IPS-20b (cell line): ENCODE data around the gene SMYD3.
"Not testable (repeated sequence)": the region's sequence is repeated elsewhere in the genome, so short reads cannot be mapped to it uniquely, and the experiment has no call there.

ENCODE experiments used
- H3K27ac ChIP-seq: one replicate; pipeline ENCODE4 v1.5.1; 2013; ENCODE audit warnings: low read length
- H3K27me3 ChIP-seq: 2 replicates; pipeline ENCODE4 v1.6.1; 2013; ENCODE audit warnings: mild to moderate bottlenecking, low read length, inconsistent platforms; ENCODE audit not compliant: insufficient read depth
- H3K36me3 ChIP-seq: 2 replicates; pipeline ENCODE4 v1.6.1; 2013; ENCODE audit warnings: low read depth, mild to moderate bottlenecking, inconsistent platforms, low read length, moderate library complexity; ENCODE audit not compliant: insufficient read depth
- H3K4me1 ChIP-seq: 2 replicates; pipeline ENCODE4 v1.6.1; 2013; ENCODE audit warnings: mild to moderate bottlenecking, control low read depth, inconsistent platforms, low read length, moderate library complexity; ENCODE audit not compliant: insufficient read depth
- H3K4me3 ChIP-seq: 2 replicates; pipeline ENCODE4 v1.5.1; 2013; ENCODE audit warnings: mild to moderate bottlenecking, low read length, inconsistent platforms
- H3K9ac ChIP-seq: 2 replicates; pipeline ENCODE4 v1.6.1; 2013; ENCODE audit warnings: low read depth, mild to moderate bottlenecking, inconsistent platforms, low read length, moderate library complexity
- H3K9me3 ChIP-seq: 2 replicates; pipeline ENCODE4 v1.6.1; 2013; ENCODE audit warnings: mild to moderate bottlenecking, low read depth, low read length, inconsistent platforms; ENCODE audit not compliant: insufficient read depth

Gene SMYD3

GRCh38 chr1:246373828-246374569 lies 133.1 kb downstream of the SMYD3 start:
- H3K27ac ChIP-seq = no peak overlapping the region
- no peaks in the 10 kb centered on the region for H3K27me3 ChIP-seq
- H3K4me1 ChIP-seq = no peaks in the 10 kb centered on the region
- no peak overlapping the region for H3K4me3 ChIP-seq
- H3K36me3 ChIP-seq = no peaks in the 10 kb centered on the region
- no peak overlapping the region for H3K9ac ChIP-seq
- H3K9me3 ChIP-seq = no peaks in the 10 kb centered on the region

DNA sequence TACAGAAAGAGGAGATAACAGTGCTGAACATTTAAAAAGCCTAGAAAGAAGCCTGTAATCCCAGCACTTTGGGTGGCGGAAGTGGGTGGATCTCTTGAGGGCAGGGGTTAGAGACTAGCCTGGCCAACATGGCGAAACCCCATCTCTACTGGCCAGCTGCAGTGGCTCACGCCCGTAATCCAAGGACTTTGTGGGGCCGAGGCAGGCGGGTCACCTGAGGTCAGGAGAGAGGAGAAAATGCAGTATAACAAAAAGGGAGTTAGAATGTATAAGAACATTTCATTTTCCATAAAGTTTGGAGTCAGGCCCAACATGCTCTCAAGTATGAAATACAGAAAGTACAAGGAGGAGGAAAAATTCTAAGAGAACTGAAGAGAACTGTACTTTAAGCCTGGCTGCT lies 134.5 kb downstream of the SMYD3 start:
- Histone ChIP-seq H3K27me3 (no peaks in the 10 kb centered on the region), H3K9ac (no peak overlapping the region), H3K4me1 (no peaks in the 10 kb centered on the region), H3K9me3 (no peaks in the 10 kb centered on the region), H3K36me3 (no peaks in the 10 kb centered on the region), H3K27ac (no peak overlapping the region), H3K4me3 (no peak overlapping the region)

DNA sequence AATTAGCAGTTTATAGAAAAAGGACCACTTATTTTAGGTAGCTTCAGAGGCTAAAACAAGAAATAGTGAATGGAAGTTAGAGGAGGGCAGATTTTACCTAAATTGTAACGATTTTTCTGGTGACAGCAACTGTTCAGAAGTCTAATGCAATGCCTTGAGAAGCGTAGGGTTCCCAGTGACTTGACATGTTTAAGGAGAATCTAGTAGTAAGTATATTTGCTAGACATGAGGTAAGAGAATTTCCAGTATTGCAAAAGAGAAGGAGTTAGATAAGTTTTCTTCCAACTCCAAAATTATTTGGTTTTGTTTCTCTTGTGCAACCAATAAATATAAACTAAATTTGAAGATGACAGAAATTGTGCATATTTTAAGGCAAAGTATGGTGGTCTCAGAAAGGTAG lies 140.0 kb downstream of the SMYD3 start:
- Histone ChIP-seq H3K4me1 (no peaks in the 10 kb centered on the region), H3K27me3 (no peaks in the 10 kb centered on the region), H3K27ac (no peak overlapping the region), H3K36me3 (no peaks in the 10 kb centered on the region), H3K9me3 (no peaks in the 10 kb centered on the region), H3K9ac (no peak overlapping the region), H3K4me3 (no peak overlapping the region)

DNA sequence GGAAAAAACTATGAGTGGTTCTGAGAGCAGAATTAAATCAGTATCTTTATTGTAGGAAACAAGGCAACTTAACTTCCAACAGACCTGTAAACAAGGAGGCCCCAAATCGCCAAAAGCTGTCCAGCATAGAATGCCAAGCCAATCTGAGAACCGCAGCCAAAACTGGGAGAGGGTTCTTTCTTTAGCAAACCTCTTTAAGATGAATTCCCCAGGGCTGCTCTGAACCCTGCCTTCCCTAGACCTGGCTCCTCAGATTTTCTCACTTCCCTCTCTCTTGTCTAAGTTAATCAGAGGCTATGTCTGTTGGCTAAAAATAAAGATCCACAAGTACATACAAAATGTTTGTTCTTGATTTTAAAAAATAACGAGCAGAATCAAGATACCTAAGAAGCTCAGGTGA lies 141.4 kb downstream of the SMYD3 start:
- no peak overlapping the region for H3K9ac ChIP-seq
- H3K4me3 ChIP-seq = no peak overlapping the region
- H3K4me1 ChIP-seq = no peaks in the 10 kb centered on the region
- H3K36me3 ChIP-seq = no peaks in the 10 kb centered on the region
- no peaks in the 10 kb centered on the region for H3K27me3 ChIP-seq
- no peaks in the 10 kb centered on the region for H3K9me3 ChIP-seq
- H3K27ac ChIP-seq = no peak overlapping the region

- H3K4me1 ChIP-seq = no peaks in the 10 kb centered on the region
- H3K27ac ChIP-seq = no peak overlapping the region
- H3K27me3 ChIP-seq = no peaks in the 10 kb centered on the region
These were observed 142.6 kb downstream of the SMYD3 start for GRCh38 chr1:246364415-246364941.

GRCh38 chr1:246357014-246357598 lies 150.0 kb downstream of the SMYD3 start:
- peaks cover 16% of the 10 kb centered on the region for H3K4me1 ChIP-seq
- not testable (repeated sequence) for H3K27ac ChIP-seq, H3K4me3 ChIP-seq, H3K9ac ChIP-seq, H3K36me3 ChIP-seq, H3K9me3 ChIP-seq, H3K27me3 ChIP-seq

More at GRCh38 chr1:246364415-246364941, 142.6 kb downstream of the SMYD3 start:
- Histone ChIP-seq H3K9me3 (no peaks in the 10 kb centered on the region), H3K9ac (no peak overlapping the region), H3K4me3 (no peak overlapping the region), H3K36me3 (no peaks in the 10 kb centered on the region)

- Histone ChIP-seq H3K4me1 (peaks cover 16% of the 10 kb centered on the region), H3K9ac (no peak overlapping the region), H3K9me3 (no peaks in the 10 kb centered on the region), H3K27me3 (no peaks in the 10 kb centered on the region), H3K4me3 (no peak overlapping the region), H3K27ac (no peak overlapping the region), H3K36me3 (no peaks in the 10 kb centered on the region)
These were observed 151.5 kb downstream of the SMYD3 start for GRCh38 chr1:246355411-246356230.

DNA sequence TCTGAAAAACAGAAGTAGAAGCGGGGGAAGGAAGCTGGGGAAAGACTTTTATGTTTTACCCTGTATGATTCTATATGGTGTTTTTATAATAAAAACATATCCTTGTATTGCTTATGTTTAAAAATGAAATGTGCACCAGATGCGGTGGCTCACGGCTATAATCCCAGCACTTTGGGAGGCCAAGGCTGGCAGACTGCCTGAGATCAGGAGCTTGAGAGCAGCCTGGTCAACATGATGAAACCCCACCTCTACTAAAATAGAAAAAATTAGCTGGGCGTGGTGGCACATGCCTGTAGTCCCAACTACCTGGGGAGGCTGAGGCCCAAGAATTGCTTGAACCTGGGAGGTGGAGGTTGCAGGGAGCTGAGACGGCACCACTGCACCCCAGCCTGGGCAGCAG lies 155.4 kb downstream of the SMYD3 start:
- H3K36me3 ChIP-seq = no peaks in the 10 kb centered on the region
- H3K4me1 ChIP-seq = peaks cover 10% of the 10 kb centered on the region
- H3K27me3 ChIP-seq = no peaks in the 10 kb centered on the region
- no peak overlapping the region for H3K4me3 ChIP-seq
- no peaks in the 10 kb centered on the region for H3K9me3 ChIP-seq
- no peak overlapping the region for H3K9ac ChIP-seq
- no peak overlapping the region for H3K27ac ChIP-seq

GRCh38 chr1:246350745-246351144 lies 156.3 kb downstream of the SMYD3 start:
- peaks cover 10% of the 10 kb centered on the region for H3K4me1 ChIP-seq
- no peak overlapping the region for H3K27ac ChIP-seq
- H3K27me3 ChIP-seq = no peaks in the 10 kb centered on the region
- no peak overlapping the region for H3K9ac ChIP-seq
- no peaks in the 10 kb centered on the region for H3K36me3 ChIP-seq
- no peak overlapping the region for H3K4me3 ChIP-seq
- no peaks in the 10 kb centered on the region for H3K9me3 ChIP-seq

DNA sequence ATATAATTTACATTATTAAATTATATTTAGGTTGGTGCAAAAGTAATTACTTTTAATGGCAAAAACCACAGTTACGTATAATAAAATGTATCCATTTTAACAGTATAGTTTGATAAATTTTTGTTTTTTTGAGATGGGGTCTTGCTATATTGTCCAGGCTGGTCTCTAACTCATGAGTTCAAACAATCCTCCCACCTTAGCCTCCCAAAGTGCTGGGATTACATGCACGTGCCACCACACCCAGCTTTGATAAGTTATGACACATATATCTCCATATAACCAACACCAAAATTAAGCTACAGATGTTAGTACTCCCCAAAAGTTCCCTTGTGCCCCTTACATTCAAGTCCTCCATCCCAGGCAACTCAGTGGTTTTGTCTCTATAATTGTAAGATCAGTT lies 163.1 kb downstream of the SMYD3 start:
- Histone ChIP-seq H3K27ac (no peak overlapping the region), H3K4me1 (no peaks in the 10 kb centered on the region), H3K36me3 (no peaks in the 10 kb centered on the region), H3K9me3 (no peaks in the 10 kb centered on the region), H3K27me3 (no peaks in the 10 kb centered on the region), H3K9ac (no peak overlapping the region), H3K4me3 (no peak overlapping the region)

- H3K36me3 ChIP-seq = no peaks in the 10 kb centered on the region
- H3K4me1 ChIP-seq = no peaks in the 10 kb centered on the region
- no peak overlapping the region for H3K9ac ChIP-seq
- H3K9me3 ChIP-seq = no peaks in the 10 kb centered on the region
- H3K4me3 ChIP-seq = no peak overlapping the region
- no peak overlapping the region for H3K27ac ChIP-seq
- no peaks in the 10 kb centered on the region for H3K27me3 ChIP-seq
These were observed 163.8 kb downstream of the SMYD3 start for GRCh38 chr1:246343251-246343650.
